Fibroblast of villous mesenchyme (primary cell): Measurements from ENCODE around the gene TCEA3. TPM values are rescaled to one million over a fixed set of nuclear protein-coding genes. Genes with fewer than 3 reads are reported as not detected.

Experiments
- DNase-seq: peaks from one replicate; pipeline ENCODE4 v3.0.0-alpha.2; 2010; ENCODE audit warnings: low read depth
- H3K4me3 ChIP-seq: 2 replicates; pipeline ENCODE4 v1.5.1; 2011; ENCODE audit warnings: low read depth, mild to moderate bottlenecking, low read length
- total RNA-seq: library from RNA; depleted of rRNA; stranded (reverse); fragments of >200 nt; gene quantifications from 2 replicates; pipeline ENCODE4 v1.2.3, GENCODE V29; 2012
- TF ChIP-seq, protein P1 (sequence below): IDR thresholded peaks from 2 replicates; pipeline ENCODE4 v1.5.1; 2012; ENCODE audit warnings: low read depth, mild to moderate bottlenecking, low read length; ENCODE audit not compliant: insufficient read depth

TCEA3 gene
- total RNA-seq, 1 donor: 8.6 TPM

DNA sequence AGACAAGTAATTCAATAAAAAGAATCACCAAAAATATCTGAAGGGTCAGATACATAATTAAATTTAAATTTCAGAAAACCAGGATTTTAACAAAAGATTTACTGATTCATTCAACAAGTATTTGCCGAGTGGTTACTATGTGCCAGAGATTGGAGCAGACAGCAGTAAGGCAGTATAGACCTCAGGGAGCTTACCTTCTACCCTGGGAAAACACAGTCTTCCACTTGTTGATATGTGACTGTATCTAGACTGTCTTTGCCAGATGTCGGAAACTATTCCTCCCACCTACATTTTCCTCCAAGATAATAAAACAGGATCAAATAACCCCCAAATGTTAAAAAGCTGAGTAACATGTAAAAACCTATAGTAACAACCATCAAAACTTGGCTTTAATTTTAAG lies 86.7 kb downstream of the TCEA3 start:
- TF ChIP-seq, protein P1, sequence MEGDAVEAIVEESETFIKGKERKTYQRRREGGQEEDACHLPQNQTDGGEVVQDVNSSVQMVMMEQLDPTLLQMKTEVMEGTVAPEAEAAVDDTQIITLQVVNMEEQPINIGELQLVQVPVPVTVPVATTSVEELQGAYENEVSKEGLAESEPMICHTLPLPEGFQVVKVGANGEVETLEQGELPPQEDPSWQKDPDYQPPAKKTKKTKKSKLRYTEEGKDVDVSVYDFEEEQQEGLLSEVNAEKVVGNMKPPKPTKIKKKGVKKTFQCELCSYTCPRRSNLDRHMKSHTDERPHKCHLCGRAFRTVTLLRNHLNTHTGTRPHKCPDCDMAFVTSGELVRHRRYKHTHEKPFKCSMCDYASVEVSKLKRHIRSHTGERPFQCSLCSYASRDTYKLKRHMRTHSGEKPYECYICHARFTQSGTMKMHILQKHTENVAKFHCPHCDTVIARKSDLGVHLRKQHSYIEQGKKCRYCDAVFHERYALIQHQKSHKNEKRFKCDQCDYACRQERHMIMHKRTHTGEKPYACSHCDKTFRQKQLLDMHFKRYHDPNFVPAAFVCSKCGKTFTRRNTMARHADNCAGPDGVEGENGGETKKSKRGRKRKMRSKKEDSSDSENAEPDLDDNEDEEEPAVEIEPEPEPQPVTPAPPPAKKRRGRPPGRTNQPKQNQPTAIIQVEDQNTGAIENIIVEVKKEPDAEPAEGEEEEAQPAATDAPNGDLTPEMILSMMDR: no peak
- no peak overlapping the region for H3K4me3 ChIP-seq
- DNase-seq: peak; percentile 20

DNA sequence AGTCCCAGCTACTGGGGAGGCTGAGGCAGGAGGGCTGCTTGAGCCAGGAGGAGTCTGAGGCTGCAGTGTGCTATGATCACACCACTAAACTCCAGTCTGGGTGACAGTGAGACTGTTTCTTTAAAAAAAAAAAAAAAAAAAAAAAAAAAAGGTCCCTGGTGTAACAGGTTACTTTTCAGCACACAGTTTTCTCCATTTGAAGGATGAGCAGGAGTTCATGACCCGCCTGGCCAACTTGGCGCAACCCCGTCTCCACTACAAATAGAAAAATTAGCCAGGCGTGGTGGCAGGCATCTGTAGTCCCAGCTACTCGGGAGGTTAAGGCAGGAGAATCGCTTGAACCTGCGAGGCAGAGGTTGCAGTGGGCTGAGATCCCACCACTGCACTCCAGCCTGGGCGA lies 92.8 kb downstream of the TCEA3 start:
- no peak overlapping the region for H3K4me3 ChIP-seq
- DNase-seq: no peak
- TF ChIP-seq, protein P1: no peak

Other genes starting within 250 kb of the TCEA3 start
- gene HTR1D, start 207.2 kb downstream of the TCEA3 start, total RNA-seq: 0.86 and 2.3 TPM in 2 replicates
- gene HNRNPR, start 80.5 kb downstream of the TCEA3 start, total RNA-seq: 80.5 and 119 TPM in 2 replicates
- 19.6 and 24.6 TPM in 2 replicates for gene ZNF436, start 54.9 kb downstream of the TCEA3 start, total RNA-seq
- 33.5 and 35.0 TPM in 2 replicates for gene ASAP3, start 59.4 kb upstream of the TCEA3 start, total RNA-seq
- 2.2 and 2.9 TPM in 2 replicates for gene E2F2, start 106.5 kb upstream of the TCEA3 start, total RNA-seq
- gene ID3, start 134.8 kb upstream of the TCEA3 start, total RNA-seq: 32.4 and 86.3 TPM in 2 replicates